GM12878 (cell line): ENCODE results near the gene THEM4. TPM values are rescaled to one million over a fixed set of nuclear protein-coding genes. Genes with fewer than 3 reads are reported as not detected.

Experiments used
- ATAC-seq: fragments of 200-7000 bp; cut with Tn5 transposase; 3 replicates; pipeline ENCODE4 v1.9.1; 2020; ENCODE audit warnings: mild to moderate bottlenecking, moderate library complexity
- BruUV-seq: library from RNA; stranded (reverse); fragments of 400-500 nt; replicated peaks from 2 replicates; lab custom pipeline; 2021; lab: Mats Ljungman, UMichigan
- CTCF ChIA-PET: fragments of 300-600 bp; sonication (Branson Sonifier 250); formaldehyde crosslinking; extraction: SDS; loops from one replicate; lab custom pipeline; 2021; ENCODE audit warnings: inconsistent platforms; lab: Yijun Ruan, JAX
- POLR2A ChIA-PET: fragments of 350-600 bp; formaldehyde crosslinking; extraction: SDS; loops from one replicate; lab custom pipeline; 2021; ENCODE audit warnings: inconsistent platforms; lab: Charles Lee
- RAD21 ChIA-PET: fragments of 300-600 bp; sonication (Branson Sonifier 250); formaldehyde crosslinking; loops from one replicate; lab custom pipeline; 2023; ENCODE audit warnings: antibody characterized with exemption; ENCODE audit not compliant: unreplicated experiment; lab: Charles Lee
- SMC1A ChIA-PET: fragments of 300-600 bp; sonication (Branson Sonifier 250); formaldehyde crosslinking; loops from one replicate; lab custom pipeline; 2023; ENCODE audit not compliant: unreplicated experiment, uncharacterized antibody; lab: Charles Lee
- DNase-seq: peaks from one replicate; pipeline ENCODE4 v3.0.0-alpha.2; 2011; ENCODE audit warnings: low read depth, low spot score
- FAIRE-seq: peaks from 3 replicates; lab custom pipeline; 2011; peaks lifted over from hg19 to GRCh38; lab: Jason Lieb, UNC
- H2AFZ ChIP-seq: 2 replicates; pipeline ENCODE4 v1.6.0; 2011; ENCODE audit warnings: low read depth, low read length, control low read depth; ENCODE audit not compliant: control insufficient read depth
- H3K27ac ChIP-seq: 2 replicates; pipeline ENCODE4 v1.5.1; 2011; ENCODE audit warnings: control low read depth; ENCODE audit not compliant: control insufficient read depth, insufficient read depth
- H3K27me3 ChIP-seq, 2 experiments: replicated peaks in 1 of 2; 2 replicates each; pipeline versions ENCODE4 v1.6.0 to v1.6.1; 2011; ENCODE audit warnings: low read length in 1 of 2; ENCODE audit not compliant: control insufficient read depth in 2 of 2, insufficient read depth in 2 of 2
- H3K36me3 ChIP-seq, 2 experiments: 2 replicates each; pipeline ENCODE4 v1.5.1; 2011; ENCODE audit warnings: low read length in 1 of 2; ENCODE audit not compliant: control insufficient read depth in 2 of 2, insufficient read depth in 2 of 2
- H3K4me1 ChIP-seq: 2 replicates; pipeline ENCODE4 v1.6.1; 2011; ENCODE audit warnings: mild to moderate bottlenecking, low read length, moderate library complexity, mixed read lengths; ENCODE audit not compliant: control insufficient read depth, insufficient read depth
- H3K4me2 ChIP-seq: 2 replicates; pipeline ENCODE4 v1.6.0; 2011; ENCODE audit warnings: control low read depth; ENCODE audit not compliant: control insufficient read depth, insufficient read depth
- H3K4me3 ChIP-seq: fragments of 200-600 bp; sonication (generic); 2 replicates; pipeline ENCODE4 v1.5.1; 2016
- H3K79me2 ChIP-seq: 2 replicates; pipeline ENCODE4 v1.6.0; 2011; ENCODE audit warnings: low read length; ENCODE audit not compliant: control insufficient read depth, insufficient read depth
- H3K9ac ChIP-seq: 2 replicates; pipeline ENCODE4 v1.8.0; 2011; ENCODE audit warnings: low read length, control low read depth, mixed read lengths; ENCODE audit not compliant: control insufficient read depth, insufficient read depth
- H3K9me3 ChIP-seq: replicated peaks from 3 replicates; pipeline ENCODE4 v1.5.1; 2011; ENCODE audit warnings: mild to moderate bottlenecking, low read length; ENCODE audit not compliant: control insufficient read depth, insufficient read depth
- H4K20me1 ChIP-seq: 2 replicates; pipeline ENCODE4 v1.6.0; 2011; ENCODE audit not compliant: control insufficient read depth, insufficient read depth
- BRCA1 ChIP-seq: IDR thresholded peaks from 2 replicates; pipeline ENCODE4 v1.6.1; 2011; ENCODE audit warnings: low read depth, low read length, improper control_type of control experiment
- EZH2 ChIP-seq: IDR thresholded peaks from 2 replicates; pipeline ENCODE4 v1.6.1; 2012; ENCODE audit warnings: low read depth, mild to moderate bottlenecking, control low read depth, inconsistent platforms, low read length, borderline replicate concordance; ENCODE audit not compliant: control insufficient read depth
- FOS ChIP-seq: IDR thresholded peaks from 3 replicates; pipeline ENCODE4 v1.6.1; 2011; ENCODE audit warnings: borderline replicate concordance; ENCODE audit not compliant: insufficient read length; ENCODE audit errors: extremely low read depth
- HDAC6 ChIP-seq: fragments of 200-600 bp; sonication (generic); IDR thresholded peaks from one replicate; pipeline ENCODE4 v1.8.0; 2017; ENCODE audit warnings: antibody characterized with exemption; ENCODE audit not compliant: unreplicated experiment
- MEF2A ChIP-seq: IDR thresholded peaks from 2 replicates; pipeline ENCODE4 v1.6.1; 2011; ENCODE audit warnings: low read depth, mild to moderate bottlenecking, low read length, moderate library complexity; ENCODE audit not compliant: insufficient read depth
- NBN ChIP-seq: fragments of 450-650 bp; IDR thresholded peaks from 2 replicates; pipeline ENCODE4 v1.6.1; 2016
- PAX8 ChIP-seq: fragments of 450-650 bp; IDR thresholded peaks from 2 replicates; pipeline ENCODE4 v1.6.1; 2017; ENCODE audit warnings: mild to moderate bottlenecking, moderate library complexity
- RBBP5 ChIP-seq: fragments of 200-600 bp; sonication (generic); conservative IDR thresholded peaks from 2 replicates; pipeline ENCODE4 v1.6.1; 2016
- SMC3 ChIP-seq: IDR thresholded peaks from 2 replicates; pipeline ENCODE4 v1.6.1; 2011; ENCODE audit warnings: low read length, improper control_type of control experiment, borderline replicate concordance
- SREBF1 ChIP-seq: IDR thresholded peaks from 2 replicates; pipeline ENCODE4 v1.6.1; 2012; ENCODE audit warnings: mild to moderate bottlenecking, low read length
- STAT3 ChIP-seq: IDR thresholded peaks from 2 replicates; pipeline ENCODE4 v1.6.1; 2011; ENCODE audit warnings: low read depth, low read length, improper control_type of control experiment
- WRNIP1 ChIP-seq: IDR thresholded peaks from 2 replicates; pipeline ENCODE4 v1.6.1; 2011; ENCODE audit warnings: low read depth, low read length, improper control_type of control experiment, borderline replicate concordance
- WGBS: methylation state at CpG from one replicate; pipeline ENCODE4 v1.1.6; 2016; ENCODE audit warnings: low lambda C conversion rate; ENCODE audit not compliant: insufficient replicate concordance, insufficient coverage; ENCODE audit errors: missing lambda C conversion rate; 5-methylcytosine and 5-hydroxymethylcytosine counted together
- in situ Hi-C: fragments of 300-500 bp; cut with MboI; formaldehyde crosslinking; loops from 9 replicates; pipeline ENCODE4 v1.14.3; 2018; ENCODE audit warnings: mixed read lengths
- intact Hi-C: fragments of 100-400 bp; cut with micrococcal nuclease; formaldehyde crosslinking; loops from one replicate; pipeline ENCODE4 v1.14.2; 2022; ENCODE audit not compliant: unreplicated experiment
- polyA plus RNA-seq, 11 experiments: library from polyadenylated mRNA; depleted of rRNA in 4 of 11; unstranded in 6 of 11; stranded (reverse) in 5 of 11; fragments of >200 nt; fragmentation: Nextera tagmentation in 4 of 11; fragmentation: Illumina TruSeq in 1 of 11; extraction: Ambion mirVana in 4 of 11; extraction: Trizol in 1 of 11; gene quantifications; 1 replicate in 1 of 11; 2 replicates in 10 of 11; pipeline versions ENCODE4 v1.2.1 to v1.2.3, GENCODE V29; 2011 to 2016; ENCODE audit warnings: inconsistent platforms in 2 of 11, missing spikeins in 2 of 11, low read depth in 1 of 11
- total RNA-seq, 4 experiments: library from RNA; depleted of rRNA in 3 of 4; stranded (reverse); fragments of >200 nt in 3 of 4; fragmentation: Illumina TruSeq in 1 of 4; extraction: Trizol in 1 of 4; gene quantifications; 2 replicates each; pipeline versions ENCODE4 v1.2.1 to v1.2.3, GENCODE V29; 2013 to 2021
- TF ChIP-seq, protein P1 (sequence below): fragments of 450-650 bp; IDR thresholded peaks from 2 replicates; pipeline ENCODE4 v1.6.1; 2018; ENCODE audit warnings: mild to moderate bottlenecking, low read depth, moderate library complexity; ENCODE audit not compliant: partially characterized antibody
- TF ChIP-seq, protein P2 (sequence below): fragments of 450-650 bp; IDR thresholded peaks from 2 replicates; pipeline ENCODE4 v1.6.1; 2017; ENCODE audit warnings: mild to moderate bottlenecking, moderate library complexity

Gene THEM4
- total and polyA plus RNA-seq, 10 of the 15 experiments (the other 5 are each of a cell fraction or from before 2014, with no cell fraction given): 3.4 to 30.8 (median 17.9) TPM

DNA sequence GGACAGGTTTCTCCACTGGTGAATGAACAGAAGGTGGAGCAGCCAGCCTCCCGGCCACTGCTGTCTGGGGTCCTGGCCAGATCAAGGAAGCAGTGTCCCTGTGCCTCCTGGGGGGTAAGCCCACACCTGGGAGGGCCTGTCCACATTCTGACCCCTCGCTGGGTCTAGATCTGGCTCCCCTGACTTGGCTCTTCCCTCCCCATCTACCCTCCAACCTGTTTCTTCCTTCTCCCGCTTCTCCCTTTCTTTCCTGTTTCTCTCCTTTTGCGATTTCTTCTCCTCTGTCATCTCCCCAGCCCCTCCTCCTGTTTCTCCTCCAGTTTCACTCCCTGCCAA is 78.1 kb downstream of the THEM4 start:
- no peak overlapping the region for H3K4me3 ChIP-seq
- no peak for FAIRE-seq
- ChIA-PET RAD21 (no interaction called here), POLR2A (no interaction called here), SMC1A (interaction anchor here (0.5 kb wide), 1 partner anchor 137 kb away, joined by 4 read pairs; no protein-coding TSS in a partner anchor), CTCF (no interaction called here)
- 33% methylated on average over 3 of the region's 4 CpGs for WGBS
- no TSS peak for BruUV-seq
- H3K4me1 ChIP-seq: peaks cover 5% of the 10 kb centered on the region
- no peak for ATAC-seq
- H4K20me1 ChIP-seq: no peaks in the 10 kb centered on the region
- H3K9ac ChIP-seq: no peak overlapping the region
- H3K36me3 ChIP-seq: no peaks in the 10 kb centered on the region
- H2AFZ ChIP-seq: no peak overlapping the region
- no peaks in the 10 kb centered on the region for H3K79me2 ChIP-seq
- no peak overlapping the region for H3K4me2 ChIP-seq
- no peaks in the 10 kb centered on the region for H3K27me3 ChIP-seq
- intact Hi-C loops (loop anchor here (10.0 kb wide), 1 partner anchor 116 kb away; the partner anchor contains the start of gene CELF3), in situ Hi-C loops (loop anchor here (10.0 kb wide), 2 partner anchors 386 to 536 kb away; no protein-coding TSS in a partner anchor)
- H3K9me3 ChIP-seq: no peaks in the 10 kb centered on the region
- TF ChIP-seq SREBF1 (no peak), STAT3 (no peak), MEF2A (no peak), BRCA1 (no peak), NBN (no peak), EZH2 (no peak), WRNIP1 (no peak), HDAC6 (no peak), SMC3 (no peak), PAX8 (no peak), FOS (no peak), RBBP5 (no peak)
- TF ChIP-seq, protein P1, sequence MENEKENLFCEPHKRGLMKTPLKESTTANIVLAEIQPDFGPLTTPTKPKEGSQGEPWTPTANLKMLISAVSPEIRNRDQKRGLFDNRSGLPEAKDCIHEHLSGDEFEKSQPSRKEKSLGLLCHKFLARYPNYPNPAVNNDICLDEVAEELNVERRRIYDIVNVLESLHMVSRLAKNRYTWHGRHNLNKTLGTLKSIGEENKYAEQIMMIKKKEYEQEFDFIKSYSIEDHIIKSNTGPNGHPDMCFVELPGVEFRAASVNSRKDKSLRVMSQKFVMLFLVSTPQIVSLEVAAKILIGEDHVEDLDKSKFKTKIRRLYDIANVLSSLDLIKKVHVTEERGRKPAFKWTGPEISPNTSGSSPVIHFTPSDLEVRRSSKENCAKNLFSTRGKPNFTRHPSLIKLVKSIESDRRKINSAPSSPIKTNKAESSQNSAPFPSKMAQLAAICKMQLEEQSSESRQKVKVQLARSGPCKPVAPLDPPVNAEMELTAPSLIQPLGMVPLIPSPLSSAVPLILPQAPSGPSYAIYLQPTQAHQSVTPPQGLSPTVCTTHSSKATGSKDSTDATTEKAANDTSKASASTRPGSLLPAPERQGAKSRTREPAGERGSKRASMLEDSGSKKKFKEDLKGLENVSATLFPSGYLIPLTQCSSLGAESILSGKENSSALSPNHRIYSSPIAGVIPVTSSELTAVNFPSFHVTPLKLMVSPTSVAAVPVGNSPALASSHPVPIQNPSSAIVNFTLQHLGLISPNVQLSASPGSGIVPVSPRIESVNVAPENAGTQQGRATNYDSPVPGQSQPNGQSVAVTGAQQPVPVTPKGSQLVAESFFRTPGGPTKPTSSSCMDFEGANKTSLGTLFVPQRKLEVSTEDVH: no peak
- TF ChIP-seq, protein P2, sequence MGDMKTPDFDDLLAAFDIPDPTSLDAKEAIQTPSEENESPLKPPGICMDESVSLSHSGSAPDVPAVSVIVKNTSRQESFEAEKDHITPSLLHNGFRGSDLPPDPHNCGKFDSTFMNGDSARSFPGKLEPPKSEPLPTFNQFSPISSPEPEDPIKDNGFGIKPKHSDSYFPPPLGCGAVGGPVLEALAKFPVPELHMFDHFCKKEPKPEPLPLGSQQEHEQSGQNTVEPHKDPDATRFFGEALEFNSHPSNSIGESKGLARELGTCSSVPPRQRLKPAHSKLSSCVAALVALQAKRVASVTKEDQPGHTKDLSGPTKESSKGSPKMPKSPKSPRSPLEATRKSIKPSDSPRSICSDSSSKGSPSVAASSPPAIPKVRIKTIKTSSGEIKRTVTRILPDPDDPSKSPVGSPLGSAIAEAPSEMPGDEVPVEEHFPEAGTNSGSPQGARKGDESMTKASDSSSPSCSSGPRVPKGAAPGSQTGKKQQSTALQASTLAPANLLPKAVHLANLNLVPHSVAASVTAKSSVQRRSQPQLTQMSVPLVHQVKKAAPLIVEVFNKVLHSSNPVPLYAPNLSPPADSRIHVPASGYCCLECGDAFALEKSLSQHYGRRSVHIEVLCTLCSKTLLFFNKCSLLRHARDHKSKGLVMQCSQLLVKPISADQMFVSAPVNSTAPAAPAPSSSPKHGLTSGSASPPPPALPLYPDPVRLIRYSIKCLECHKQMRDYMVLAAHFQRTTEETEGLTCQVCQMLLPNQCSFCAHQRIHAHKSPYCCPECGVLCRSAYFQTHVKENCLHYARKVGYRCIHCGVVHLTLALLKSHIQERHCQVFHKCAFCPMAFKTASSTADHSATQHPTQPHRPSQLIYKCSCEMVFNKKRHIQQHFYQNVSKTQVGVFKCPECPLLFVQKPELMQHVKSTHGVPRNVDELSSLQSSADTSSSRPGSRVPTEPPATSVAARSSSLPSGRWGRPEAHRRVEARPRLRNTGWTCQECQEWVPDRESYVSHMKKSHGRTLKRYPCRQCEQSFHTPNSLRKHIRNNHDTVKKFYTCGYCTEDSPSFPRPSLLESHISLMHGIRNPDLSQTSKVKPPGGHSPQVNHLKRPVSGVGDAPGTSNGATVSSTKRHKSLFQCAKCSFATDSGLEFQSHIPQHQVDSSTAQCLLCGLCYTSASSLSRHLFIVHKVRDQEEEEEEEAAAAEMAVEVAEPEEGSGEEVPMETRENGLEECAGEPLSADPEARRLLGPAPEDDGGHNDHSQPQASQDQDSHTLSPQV: no peak
- no peak overlapping the region for H3K27ac ChIP-seq
- no peak for DNase-seq
